Lower leg skin (tissue), 4 donors: ENCODE data around the gene OGG1. TPM values are rescaled to one million over a fixed set of nuclear protein-coding genes. Genes with fewer than 3 reads are reported as not detected.
A peak's percentile ranks its signal among the peaks of the same experiment; 100 is the strongest.
"Not testable (repeated sequence)": the region's sequence is repeated elsewhere in the genome, so short reads cannot be mapped to it uniquely, and the experiment has no call there.

Experiments used
- DNase-seq, 2 donors: peaks; one replicate each; pipeline ENCODE4 v3.0.0-alpha.2; 2019; ENCODE audit warnings: low spot score in 2 of 2
- H3K4me3 ChIP-seq: fragments of 200-600 bp; sonication (generic); 2 replicates; pipeline ENCODE4 v1.5.1; 2017; ENCODE audit warnings: mild to moderate bottlenecking, low read depth; ENCODE audit not compliant: poor library complexity, severe bottlenecking
- POLR2A ChIP-seq, 2 donors: fragments of 450-650 bp; IDR thresholded peaks; one replicate each; pipeline ENCODE4 v1.6.1; 2016 to 2017; ENCODE audit warnings: antibody characterized with exemption in 2 of 2, mild to moderate bottlenecking in 1 of 2, moderate library complexity in 1 of 2
- WGBS, 2 donors: methylation state at CpG; one replicate each; pipeline ENCODE4 v1.1.5; 2018; 5-methylcytosine and 5-hydroxymethylcytosine counted together
- intact Hi-C: fragments of 100-400 bp; cut with DNase I; formaldehyde crosslinking; loops from one replicate; pipeline ENCODE4 v1.15.0; 2023; ENCODE audit warnings: low total_unique reads
- total RNA-seq, 4 donors: library from RNA; depleted of rRNA; stranded (reverse); fragments of >200 nt; gene quantifications; one replicate each; pipeline ENCODE4 v1.1.0, GENCODE V29; 2016
- TF ChIP-seq, protein P1 (sequence below), 3 donors: fragments of 450-650 bp; IDR thresholded peaks; one replicate each; pipeline ENCODE4 v1.5.1; 2016; ENCODE audit warnings: antibody characterized with exemption in 3 of 3, mild to moderate bottlenecking in 3 of 3, moderate library complexity in 2 of 3

The OGG1 gene
- total RNA-seq, 4 donors from 2014 or later = 7.9 to 27.2 (median 17.4) TPM

GRCh38 chr3:9768141-9768775 lies 18.5 kb downstream of the OGG1 start:
- intact Hi-C loops = no loop called here
- no peak for TF ChIP-seq POLR2A (IDR thresholded peaks at IDR 0.05)
- TF ChIP-seq, protein P1, sequence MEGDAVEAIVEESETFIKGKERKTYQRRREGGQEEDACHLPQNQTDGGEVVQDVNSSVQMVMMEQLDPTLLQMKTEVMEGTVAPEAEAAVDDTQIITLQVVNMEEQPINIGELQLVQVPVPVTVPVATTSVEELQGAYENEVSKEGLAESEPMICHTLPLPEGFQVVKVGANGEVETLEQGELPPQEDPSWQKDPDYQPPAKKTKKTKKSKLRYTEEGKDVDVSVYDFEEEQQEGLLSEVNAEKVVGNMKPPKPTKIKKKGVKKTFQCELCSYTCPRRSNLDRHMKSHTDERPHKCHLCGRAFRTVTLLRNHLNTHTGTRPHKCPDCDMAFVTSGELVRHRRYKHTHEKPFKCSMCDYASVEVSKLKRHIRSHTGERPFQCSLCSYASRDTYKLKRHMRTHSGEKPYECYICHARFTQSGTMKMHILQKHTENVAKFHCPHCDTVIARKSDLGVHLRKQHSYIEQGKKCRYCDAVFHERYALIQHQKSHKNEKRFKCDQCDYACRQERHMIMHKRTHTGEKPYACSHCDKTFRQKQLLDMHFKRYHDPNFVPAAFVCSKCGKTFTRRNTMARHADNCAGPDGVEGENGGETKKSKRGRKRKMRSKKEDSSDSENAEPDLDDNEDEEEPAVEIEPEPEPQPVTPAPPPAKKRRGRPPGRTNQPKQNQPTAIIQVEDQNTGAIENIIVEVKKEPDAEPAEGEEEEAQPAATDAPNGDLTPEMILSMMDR (IDR thresholded peaks at IDR 0.05) = no peak
- no peak overlapping the region for H3K4me3 ChIP-seq
- 60 to 62% methylated on average over 6 of the region's 6 CpGs for WGBS, 2 donors
- no peak for DNase-seq

DNA sequence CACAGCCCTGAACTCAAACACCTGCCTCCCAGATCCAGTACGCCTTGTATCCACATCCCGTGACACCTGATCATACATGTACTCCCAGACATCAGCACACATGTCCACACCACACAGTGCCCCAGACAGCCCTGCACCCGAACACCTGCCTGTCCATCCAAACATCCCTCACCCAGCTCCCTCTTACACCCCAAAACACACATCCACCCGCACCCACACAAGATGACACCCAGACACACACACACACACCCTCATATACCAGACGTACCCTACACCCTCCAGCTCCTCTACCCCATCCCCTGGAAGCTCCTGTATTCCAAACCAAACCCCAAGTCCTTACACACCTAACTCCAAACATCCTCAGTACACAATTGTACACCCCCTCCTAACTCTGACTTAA lies 19.3 kb downstream of the OGG1 start:
- no peak for DNase-seq
- TF ChIP-seq POLR2A (IDR thresholded peaks at IDR 0.05) = no peak
- TF ChIP-seq, protein P1 (IDR thresholded peaks at IDR 0.05) = no peak
- H3K4me3 ChIP-seq = no peak overlapping the region
- intact Hi-C loops = no loop called here
- WGBS, 2 donors = 72 to 77% methylated on average over 5 of the region's 5 CpGs

DNA sequence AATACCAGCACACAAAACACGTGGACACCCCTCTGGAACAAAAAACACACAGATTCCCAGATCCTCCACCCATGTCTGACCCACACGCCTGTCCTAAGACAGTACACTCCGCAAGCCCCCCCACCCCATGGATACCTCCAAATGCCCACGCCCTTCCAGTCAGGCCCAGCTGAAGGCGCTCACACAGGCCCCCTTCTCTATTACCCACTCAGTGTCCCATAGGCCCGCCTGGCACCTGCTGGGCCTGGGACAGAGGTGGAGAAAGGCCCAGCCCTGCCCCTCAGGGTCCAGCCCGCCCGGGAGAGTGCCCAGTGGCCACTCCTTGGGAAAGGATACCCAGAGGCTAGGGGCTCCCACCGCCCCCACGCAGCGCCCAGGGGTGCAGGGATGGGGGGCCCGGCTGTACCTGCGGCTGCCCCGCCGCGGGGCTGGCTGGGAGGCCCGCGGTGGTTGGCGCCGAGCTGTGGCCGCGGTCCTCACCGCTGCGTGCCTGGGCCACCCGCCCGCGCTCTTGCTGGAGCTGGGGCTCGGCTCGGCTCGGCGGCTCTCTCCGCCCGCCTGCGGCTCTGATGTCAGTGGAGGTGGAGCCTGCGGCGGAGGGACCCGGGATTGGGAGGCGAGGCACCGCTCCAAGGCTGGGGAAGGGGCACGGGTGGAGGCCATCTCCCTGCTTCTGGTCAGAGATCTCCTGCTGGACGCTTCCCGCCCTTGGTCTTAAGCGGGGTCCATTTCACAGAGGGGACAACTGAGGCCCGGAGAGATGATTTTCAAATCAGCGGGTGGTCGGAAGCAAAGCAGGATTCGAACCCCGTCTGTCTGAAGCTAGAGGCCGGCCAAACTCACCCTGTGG lies 19.9 kb downstream of the OGG1 start, which contains the start of gene CAMK1:
Gene CAMK1 (minus strand): TSS at position 522 of the 850 bp plus-strand sequence. CDS start 2,198 bp downstream, outside the sequence.
- 7 to 9% methylated on average over 28 to 42 of the region's 49 CpGs for WGBS, 2 donors
- intact Hi-C loops = no loop called here
- peak; percentile 52 to 95 for DNase-seq
- TF ChIP-seq POLR2A (IDR thresholded peaks at IDR 0.05) = no peak
- TF ChIP-seq, protein P1 (IDR thresholded peaks at IDR 0.05) = no peak
- peak within 1 kb of the TSS; percentile 53 for H3K4me3 ChIP-seq

- DNase-seq = peak; percentile 78 to 97
- no peak for TF ChIP-seq POLR2A (IDR thresholded peaks at IDR 0.05)
- TF ChIP-seq, protein P1 (IDR thresholded peaks at IDR 0.05) = no peak
- WGBS, 2 donors = 10 to 16% methylated on average over 15 of the region's 15 CpGs
- intact Hi-C loops = no loop called here
- H3K4me3 ChIP-seq = peak overlapping the region; percentile 53
These were observed 20.6 kb downstream of the OGG1 start for GRCh38 chr3:9770276-9770812.

DNA sequence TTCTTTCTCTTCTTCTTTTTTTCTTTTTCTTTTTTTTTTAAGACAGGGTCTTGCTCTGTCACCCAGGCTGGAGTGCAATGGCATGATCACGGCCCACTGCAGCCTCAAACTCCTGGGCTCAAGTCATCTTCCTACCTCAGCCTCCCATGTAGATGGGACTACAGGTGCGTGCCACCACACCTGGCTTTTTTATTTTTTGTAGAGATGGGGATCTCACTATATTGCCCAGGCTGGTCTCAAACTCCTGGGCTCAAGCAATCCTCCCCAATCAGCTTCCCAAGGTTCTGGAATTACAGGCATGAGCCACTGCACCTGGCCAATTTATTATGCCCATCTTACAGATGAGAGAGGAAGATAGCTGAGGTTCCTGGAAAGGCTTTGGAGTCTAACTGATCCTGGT lies 21.3 kb downstream of the OGG1 start:
- H3K4me3 ChIP-seq, intact Hi-C loops, DNase-seq: not testable (repeated sequence)
- WGBS, 2 donors = 91 to 92% methylated on average over 2 of the region's 2 CpGs
